ENCODE measurements around the gene SEC61A1. TPM values are rescaled to one million over a fixed set of nuclear protein-coding genes. Genes with fewer than 3 reads are reported as not detected.

The SEC61A1 gene
- total and polyA plus RNA-seq, 4 donors: 80.4 to 295 (median 147) TPM

DNA sequence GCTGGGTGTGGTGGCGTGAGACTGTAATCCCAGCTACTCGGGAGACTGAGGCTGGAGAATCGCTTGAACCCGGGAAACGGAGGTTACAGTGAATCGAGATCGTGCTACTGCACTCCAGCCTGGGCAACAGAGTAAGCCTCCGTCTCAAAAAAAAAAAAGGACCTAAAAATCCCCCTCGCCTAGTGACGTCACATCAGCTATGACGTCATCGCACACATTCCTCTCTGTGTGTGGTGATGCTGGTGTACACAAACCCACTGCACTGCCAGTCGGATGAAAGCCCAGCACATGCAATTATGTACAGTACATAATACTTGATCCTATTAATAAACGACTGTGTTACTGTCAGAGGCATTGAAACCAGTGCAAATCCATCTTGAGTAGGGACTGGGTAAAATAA is 40.2 kb upstream of the SEC61A1 start:
- WGBS: 96% methylated on average over 14 of the region's 14 CpGs
- no peaks in the 10 kb centered on the region for H3K36me3 ChIP-seq (ENCODE audit: control insufficient read depth in 4 of 4, insufficient read depth in 3 of 4, low read depth in 1 of 4, low read length in 3 of 4)
- no peaks in the 10 kb centered on the region for H3K27me3 ChIP-seq (ENCODE audit: control insufficient read depth in 4 of 4, insufficient read depth in 4 of 4, low read length in 3 of 4)
- H3K9ac ChIP-seq (ENCODE audit: low read depth in 1 of 2, low read length in 2 of 2): no peak overlapping the region
- H3K4me3 ChIP-seq (ENCODE audit: low read depth in 1 of 3, low read length in 3 of 3): no peak overlapping the region
- no peak for DNase-seq (ENCODE audit: low spot score)
- H3K9me3 ChIP-seq (ENCODE audit: control insufficient read depth in 4 of 4, low read length in 3 of 4): no peaks in the 10 kb centered on the region
- H3K27ac ChIP-seq (ENCODE audit: low read depth in 1 of 2, low read length in 2 of 2): no peak overlapping the region
- H3K4me1 ChIP-seq (ENCODE audit: control insufficient read depth in 4 of 4, insufficient read depth in 4 of 4, low read length in 3 of 4): peaks cover 5 to 34% (median 27%) of the 10 kb centered on the region in 4 donors
- TF ChIP-seq, protein P1, sequence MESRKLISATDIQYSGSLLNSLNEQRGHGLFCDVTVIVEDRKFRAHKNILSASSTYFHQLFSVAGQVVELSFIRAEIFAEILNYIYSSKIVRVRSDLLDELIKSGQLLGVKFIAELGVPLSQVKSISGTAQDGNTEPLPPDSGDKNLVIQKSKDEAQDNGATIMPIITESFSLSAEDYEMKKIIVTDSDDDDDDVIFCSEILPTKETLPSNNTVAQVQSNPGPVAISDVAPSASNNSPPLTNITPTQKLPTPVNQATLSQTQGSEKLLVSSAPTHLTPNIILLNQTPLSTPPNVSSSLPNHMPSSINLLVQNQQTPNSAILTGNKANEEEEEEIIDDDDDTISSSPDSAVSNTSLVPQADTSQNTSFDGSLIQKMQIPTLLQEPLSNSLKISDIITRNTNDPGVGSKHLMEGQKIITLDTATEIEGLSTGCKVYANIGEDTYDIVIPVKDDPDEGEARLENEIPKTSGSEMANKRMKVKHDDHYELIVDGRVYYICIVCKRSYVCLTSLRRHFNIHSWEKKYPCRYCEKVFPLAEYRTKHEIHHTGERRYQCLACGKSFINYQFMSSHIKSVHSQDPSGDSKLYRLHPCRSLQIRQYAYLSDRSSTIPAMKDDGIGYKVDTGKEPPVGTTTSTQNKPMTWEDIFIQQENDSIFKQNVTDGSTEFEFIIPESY (IDR thresholded peaks at IDR 0.05): no peak
- TF ChIP-seq, protein P2, sequence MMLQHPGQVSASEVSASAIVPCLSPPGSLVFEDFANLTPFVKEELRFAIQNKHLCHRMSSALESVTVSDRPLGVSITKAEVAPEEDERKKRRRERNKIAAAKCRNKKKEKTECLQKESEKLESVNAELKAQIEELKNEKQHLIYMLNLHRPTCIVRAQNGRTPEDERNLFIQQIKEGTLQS (IDR thresholded peaks at IDR 0.05): no peak
- TF ChIP-seq, protein P3, sequence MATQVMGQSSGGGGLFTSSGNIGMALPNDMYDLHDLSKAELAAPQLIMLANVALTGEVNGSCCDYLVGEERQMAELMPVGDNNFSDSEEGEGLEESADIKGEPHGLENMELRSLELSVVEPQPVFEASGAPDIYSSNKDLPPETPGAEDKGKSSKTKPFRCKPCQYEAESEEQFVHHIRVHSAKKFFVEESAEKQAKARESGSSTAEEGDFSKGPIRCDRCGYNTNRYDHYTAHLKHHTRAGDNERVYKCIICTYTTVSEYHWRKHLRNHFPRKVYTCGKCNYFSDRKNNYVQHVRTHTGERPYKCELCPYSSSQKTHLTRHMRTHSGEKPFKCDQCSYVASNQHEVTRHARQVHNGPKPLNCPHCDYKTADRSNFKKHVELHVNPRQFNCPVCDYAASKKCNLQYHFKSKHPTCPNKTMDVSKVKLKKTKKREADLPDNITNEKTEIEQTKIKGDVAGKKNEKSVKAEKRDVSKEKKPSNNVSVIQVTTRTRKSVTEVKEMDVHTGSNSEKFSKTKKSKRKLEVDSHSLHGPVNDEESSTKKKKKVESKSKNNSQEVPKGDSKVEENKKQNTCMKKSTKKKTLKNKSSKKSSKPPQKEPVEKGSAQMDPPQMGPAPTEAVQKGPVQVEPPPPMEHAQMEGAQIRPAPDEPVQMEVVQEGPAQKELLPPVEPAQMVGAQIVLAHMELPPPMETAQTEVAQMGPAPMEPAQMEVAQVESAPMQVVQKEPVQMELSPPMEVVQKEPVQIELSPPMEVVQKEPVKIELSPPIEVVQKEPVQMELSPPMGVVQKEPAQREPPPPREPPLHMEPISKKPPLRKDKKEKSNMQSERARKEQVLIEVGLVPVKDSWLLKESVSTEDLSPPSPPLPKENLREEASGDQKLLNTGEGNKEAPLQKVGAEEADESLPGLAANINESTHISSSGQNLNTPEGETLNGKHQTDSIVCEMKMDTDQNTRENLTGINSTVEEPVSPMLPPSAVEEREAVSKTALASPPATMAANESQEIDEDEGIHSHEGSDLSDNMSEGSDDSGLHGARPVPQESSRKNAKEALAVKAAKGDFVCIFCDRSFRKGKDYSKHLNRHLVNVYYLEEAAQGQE (IDR thresholded peaks at IDR 0.05): no peak

DNA sequence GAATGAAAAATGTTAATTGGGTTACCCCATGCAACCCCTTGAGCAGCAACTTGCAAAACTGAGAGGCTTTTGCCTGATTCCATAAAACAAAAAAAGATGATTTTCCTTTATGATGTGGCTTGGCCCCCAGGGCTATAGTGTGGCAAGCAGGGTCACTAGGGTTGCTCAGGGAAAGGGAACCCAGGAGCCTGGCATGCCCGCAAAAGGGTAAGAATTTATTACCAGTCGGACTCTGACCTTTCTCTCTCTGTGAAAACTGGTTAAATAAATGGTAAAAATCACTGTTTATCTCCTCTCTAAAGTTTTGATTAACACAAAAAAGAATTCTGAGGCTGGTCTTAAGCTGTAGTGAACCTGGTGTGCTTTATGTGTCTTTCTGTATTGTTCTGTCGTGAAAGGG is 37.7 kb upstream of the SEC61A1 start:
- Histone ChIP-seq H3K36me3 (ENCODE audit: control insufficient read depth in 4 of 4, insufficient read depth in 3 of 4, low read depth in 1 of 4, low read length in 3 of 4) (no peaks in the 10 kb centered on the region), H3K9ac (ENCODE audit: low read depth in 1 of 2, low read length in 2 of 2) (no peak overlapping the region), H3K27ac (ENCODE audit: low read depth in 1 of 2, low read length in 2 of 2) (peak overlapping the region in 1 of 2 donors; percentile 50), H3K4me1 (ENCODE audit: control insufficient read depth in 4 of 4, insufficient read depth in 4 of 4, low read length in 3 of 4) (peaks cover 5 to 29% (median 25%) of the 10 kb centered on the region in 4 donors), H3K9me3 (ENCODE audit: control insufficient read depth in 4 of 4, low read length in 3 of 4) (no peaks in the 10 kb centered on the region), H3K27me3 (ENCODE audit: control insufficient read depth in 4 of 4, insufficient read depth in 4 of 4, low read length in 3 of 4) (no peaks in the 10 kb centered on the region), H3K4me3 (ENCODE audit: low read depth in 1 of 3, low read length in 3 of 3) (no peak overlapping the region)
- TF ChIP-seq YY1 (IDR thresholded peaks at IDR 0.05): no peak
- TF ChIP-seq FOXA2 (IDR thresholded peaks at IDR 0.05): no peak
- TF ChIP-seq, protein P4, sequence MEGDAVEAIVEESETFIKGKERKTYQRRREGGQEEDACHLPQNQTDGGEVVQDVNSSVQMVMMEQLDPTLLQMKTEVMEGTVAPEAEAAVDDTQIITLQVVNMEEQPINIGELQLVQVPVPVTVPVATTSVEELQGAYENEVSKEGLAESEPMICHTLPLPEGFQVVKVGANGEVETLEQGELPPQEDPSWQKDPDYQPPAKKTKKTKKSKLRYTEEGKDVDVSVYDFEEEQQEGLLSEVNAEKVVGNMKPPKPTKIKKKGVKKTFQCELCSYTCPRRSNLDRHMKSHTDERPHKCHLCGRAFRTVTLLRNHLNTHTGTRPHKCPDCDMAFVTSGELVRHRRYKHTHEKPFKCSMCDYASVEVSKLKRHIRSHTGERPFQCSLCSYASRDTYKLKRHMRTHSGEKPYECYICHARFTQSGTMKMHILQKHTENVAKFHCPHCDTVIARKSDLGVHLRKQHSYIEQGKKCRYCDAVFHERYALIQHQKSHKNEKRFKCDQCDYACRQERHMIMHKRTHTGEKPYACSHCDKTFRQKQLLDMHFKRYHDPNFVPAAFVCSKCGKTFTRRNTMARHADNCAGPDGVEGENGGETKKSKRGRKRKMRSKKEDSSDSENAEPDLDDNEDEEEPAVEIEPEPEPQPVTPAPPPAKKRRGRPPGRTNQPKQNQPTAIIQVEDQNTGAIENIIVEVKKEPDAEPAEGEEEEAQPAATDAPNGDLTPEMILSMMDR (IDR thresholded peaks at IDR 0.05; ENCODE audit: low read depth, low read length, missing input control): no peak
- TF ChIP-seq TAF1 (conservative IDR thresholded peaks at IDR 0.05): no peak
- TF ChIP-seq SP1 (IDR thresholded peaks at IDR 0.05): peak; percentile 52
- TF ChIP-seq, protein P5, sequence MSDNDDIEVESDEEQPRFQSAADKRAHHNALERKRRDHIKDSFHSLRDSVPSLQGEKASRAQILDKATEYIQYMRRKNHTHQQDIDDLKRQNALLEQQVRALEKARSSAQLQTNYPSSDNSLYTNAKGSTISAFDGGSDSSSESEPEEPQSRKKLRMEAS (IDR thresholded peaks at IDR 0.05): peak; percentile 24
- peak; percentile 58 to 64 for TF ChIP-seq HNF4A (conservative IDR thresholded peaks at IDR 0.05)
- no peak for TF ChIP-seq GABPA (IDR thresholded peaks at IDR 0.05 in 1 of 2, conservative IDR thresholded peaks at IDR 0.05 in 1 of 2)
- TF ChIP-seq RAD21 (IDR thresholded peaks at IDR 0.05): no peak
- no peak for TF ChIP-seq FOXA1 (IDR thresholded peaks at IDR 0.05)
- TF ChIP-seq NR2F2 (IDR thresholded peaks at IDR 0.05): no peak
- TF ChIP-seq, protein P2 (IDR thresholded peaks at IDR 0.05): no peak
- TF ChIP-seq RXRA (IDR thresholded peaks at IDR 0.05): peak in 1 of 2 donors; percentile 38
- TF ChIP-seq JUND (IDR thresholded peaks at IDR 0.05): no peak
- no peak for TF ChIP-seq EGR1 (IDR thresholded peaks at IDR 0.05; ENCODE audit: low read depth in 2 of 2)
- 55% methylated on average over 3 of the region's 3 CpGs for WGBS
- DNase-seq (ENCODE audit: low spot score): no peak
